GM19372 (cell line): ENCODE measurements around the gene VKORC1.
A peak's percentile ranks its signal among the peaks of the same experiment; 100 is the strongest.
"Not testable (repeated sequence)": the region's sequence is repeated elsewhere in the genome, so short reads cannot be mapped to it uniquely, and the experiment has no call there.

Experiments
- ATAC-seq: cut with Tn5 transposase; IDR thresholded peaks from one replicate; pipeline ENCODE4 v1.9.1; 2021; ENCODE audit warnings: mild to moderate bottlenecking, low read depth, moderate library complexity; ENCODE audit not compliant: unreplicated experiment

Gene VKORC1

DNA sequence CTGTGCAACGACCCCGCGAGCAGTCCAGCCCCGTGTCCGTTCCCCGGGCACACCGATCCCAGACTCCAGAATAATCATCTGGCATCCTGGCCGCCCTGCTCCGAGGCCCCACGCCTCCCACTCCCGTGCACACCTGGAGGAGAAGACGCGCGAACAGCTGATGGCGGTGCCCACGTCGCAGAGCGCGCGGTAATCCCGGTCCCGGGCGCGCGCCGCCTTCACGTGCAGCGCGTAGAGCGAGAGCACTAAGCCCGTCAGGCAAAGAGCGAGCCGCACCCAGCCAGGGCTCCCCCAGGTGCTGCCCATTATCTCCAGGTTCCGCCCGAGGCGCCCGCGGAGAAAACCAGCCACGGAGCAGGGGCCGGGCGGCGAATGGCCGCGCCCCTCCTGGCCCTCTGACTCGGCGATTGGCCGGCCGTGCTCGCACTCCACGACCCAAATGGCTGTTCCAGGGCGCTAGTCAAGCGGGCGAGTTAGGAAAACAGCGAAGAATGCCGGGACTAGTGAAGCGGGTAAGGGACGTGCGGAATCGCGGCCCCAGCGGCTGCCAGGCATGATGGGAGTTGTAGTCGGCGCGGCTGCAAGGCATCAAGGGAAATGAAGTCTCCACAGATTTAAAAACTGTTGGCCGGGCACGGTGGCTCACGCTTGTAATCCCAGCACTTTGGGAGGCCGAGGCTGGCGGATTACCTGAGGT is at the start of gene VKORC1:
TSS of gene VKORC1 (minus strand) at position 374 of the 697 bp plus-strand sequence. CDS start at position 306, 68 bp downstream.
- ATAC-seq = peak; percentile 84

GRCh38 chr16:31143694-31144148 is 49.1 kb upstream of the VKORC1 start:
- no peak for ATAC-seq

GRCh38 chr16:31143011-31143693 is 48.6 kb upstream of the VKORC1 start:
- ATAC-seq = no peak

DNA sequence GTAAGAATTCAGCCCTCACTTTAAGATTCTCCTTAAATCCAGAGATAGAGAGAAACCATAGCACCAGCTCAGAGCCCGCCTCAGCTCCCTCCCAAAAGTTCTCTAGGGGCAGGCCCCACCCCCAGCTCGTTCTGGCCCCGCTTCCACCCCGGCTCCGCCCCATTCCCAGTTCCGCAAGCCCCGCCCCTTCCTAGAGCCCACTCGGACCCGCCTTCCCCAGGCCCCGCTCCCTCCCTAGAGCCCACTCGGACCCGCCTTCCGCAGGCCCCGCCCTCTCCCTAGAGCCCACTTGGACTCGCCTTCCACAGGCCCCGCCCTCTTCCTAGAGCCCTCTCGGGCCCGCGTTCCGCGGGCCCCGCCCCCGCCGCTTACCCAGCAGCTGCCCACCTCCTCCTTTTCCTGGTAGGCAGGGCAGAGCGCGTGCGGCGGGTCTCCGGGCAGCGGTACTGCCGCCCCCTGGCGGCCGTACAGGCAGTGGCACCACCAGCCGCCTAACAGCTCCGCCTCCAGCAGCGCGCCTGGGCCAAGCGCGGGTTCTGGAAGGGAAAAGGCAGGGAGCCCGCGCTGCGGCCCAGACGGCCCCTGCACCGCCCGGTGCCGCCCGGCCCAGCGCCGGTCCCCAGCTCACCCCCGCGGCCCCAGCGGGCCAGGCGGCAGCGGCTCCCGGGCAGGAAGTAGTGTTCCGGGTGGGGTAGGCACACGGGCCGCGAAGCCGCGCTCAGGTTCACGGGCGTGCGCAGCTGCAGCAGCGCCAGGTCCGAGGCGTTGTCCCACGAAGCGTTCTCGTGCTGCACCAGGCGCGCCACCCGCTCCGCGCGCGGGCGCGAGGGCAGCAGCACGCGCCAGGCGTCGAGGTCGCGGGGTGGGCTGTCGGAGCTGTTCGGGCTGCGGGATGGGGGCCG is 47.8 kb upstream of the VKORC1 start:
- ATAC-seq = peak; percentile 84

DNA sequence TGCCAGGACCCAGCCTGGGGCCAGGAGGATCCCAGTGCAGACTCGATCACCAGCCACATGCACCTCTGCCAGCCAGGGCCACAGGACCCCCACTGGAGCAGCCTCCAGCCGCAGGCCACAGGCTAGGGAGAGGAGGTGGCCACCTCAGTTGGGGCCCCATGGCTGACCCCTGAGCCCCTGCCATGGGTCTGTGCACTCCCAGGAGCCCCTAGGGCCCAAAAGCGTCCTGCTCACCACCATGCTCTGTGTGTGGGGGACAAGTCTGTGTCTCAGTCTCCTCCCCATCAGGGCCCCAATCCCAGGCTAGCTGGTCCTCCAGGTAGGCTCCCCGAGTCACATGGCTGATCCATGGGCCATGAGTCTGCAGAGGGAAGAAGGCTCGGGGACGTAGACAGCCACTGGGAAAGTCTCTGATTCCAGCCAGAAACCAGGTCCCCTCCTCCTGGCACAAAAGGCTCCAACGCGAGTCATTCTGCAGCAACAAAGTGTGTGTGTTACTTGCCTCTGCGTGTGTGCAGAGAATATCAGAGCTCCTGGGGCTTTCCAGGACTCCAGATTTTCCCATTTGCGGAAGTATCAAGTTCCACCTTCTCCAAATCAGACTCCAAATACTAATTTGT is 47.0 kb upstream of the VKORC1 start:
- ATAC-seq = no peak

DNA sequence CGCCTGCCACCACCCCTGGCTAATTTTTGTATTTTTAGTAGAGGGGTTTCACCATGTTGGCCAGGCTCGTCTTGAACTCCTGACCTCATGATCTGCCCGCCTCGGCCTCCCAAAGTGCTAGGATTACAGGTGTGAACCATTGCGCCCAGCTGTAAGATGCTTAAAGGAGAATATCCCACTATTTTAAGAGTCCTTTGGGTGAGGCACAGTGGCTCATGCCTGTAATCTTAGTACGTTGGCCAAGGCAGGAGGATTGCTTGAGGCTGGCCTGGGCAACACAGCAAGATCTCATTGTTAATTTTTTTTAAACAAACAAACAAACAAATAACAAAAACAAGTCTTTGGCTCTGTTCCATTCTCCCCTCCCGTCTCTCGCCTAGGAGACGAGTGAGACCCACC is 46.5 kb upstream of the VKORC1 start:
- ATAC-seq = not testable (repeated sequence)

DNA sequence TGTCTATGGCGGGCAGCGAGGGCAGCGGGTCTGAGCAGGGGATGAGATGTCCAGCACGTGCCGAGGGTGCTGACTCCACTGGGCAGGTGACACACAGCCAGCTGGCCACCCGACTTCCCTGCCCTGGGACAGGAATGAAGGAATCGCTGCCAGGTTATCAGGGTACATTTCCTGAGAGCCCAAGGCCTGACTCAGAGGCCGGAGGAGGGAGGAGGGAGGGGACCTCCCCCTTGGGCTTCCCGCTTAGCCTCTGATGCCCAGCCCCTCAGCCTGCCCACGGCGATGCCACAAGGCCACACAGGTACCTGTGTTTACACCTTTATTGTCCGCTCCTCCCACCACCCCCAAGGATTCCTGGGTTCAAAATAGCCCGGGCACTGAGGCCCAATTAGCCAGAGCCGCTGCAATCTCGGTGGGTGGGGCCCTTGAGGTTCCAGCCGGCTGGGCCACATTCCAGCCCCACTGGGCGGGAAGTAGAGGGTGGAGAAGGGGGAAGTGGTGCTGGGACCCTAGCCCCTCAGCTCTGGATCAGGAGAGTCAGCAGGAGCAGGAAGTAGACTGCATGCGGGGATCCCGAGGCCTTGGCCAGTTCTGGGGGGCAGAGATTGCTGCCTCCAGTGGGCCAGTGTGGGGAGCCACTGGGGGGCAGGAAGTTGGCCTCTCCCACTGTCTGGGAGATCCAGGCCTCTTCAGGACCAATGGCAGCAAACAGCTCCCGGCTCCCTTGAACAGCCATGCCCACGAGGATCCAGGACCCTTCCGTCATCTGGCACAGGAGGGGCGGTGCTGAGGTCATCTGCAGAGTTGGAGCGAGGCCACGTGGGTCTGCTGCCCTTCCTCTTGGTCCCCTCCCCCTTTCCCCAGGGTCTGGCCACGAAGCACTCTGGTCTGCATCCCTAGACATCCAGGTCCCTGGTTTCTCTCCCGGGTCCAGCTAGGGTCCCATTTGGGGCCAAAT is 44.3 kb upstream of the VKORC1 start:
- no peak for ATAC-seq

DNA sequence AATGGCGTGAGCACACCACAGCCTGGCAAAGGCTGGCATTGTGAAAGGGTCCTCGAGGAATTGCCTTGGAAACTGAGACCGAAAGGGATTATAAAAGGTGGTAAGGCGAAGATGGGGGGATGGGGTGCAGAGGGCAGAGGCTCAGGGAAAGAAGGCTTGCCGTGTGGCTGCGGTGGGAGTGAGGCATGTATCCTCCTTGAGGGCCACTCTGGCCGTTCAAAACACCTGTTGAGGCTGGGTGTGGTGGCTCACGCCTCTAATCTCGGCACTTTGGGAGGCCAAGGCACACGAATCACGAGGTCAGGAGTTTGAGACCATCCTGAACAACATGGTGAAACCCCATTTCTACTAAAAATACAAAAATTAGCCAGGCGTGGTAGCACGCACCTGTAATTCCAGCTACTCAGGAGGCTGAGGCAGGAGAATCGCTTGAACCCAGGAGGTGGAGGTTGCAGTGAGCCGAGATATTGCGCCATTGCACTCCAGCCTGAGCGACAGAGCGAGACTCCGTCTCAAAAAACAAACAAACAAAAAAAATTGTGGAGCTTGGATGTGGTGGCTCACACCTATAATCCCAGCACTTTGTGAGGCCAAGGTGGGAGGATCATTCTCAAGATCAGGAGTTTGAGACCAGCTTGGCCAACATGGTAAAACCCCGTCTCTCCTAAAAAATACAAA is 42.4 kb upstream of the VKORC1 start:
- ATAC-seq = not testable (repeated sequence)

DNA sequence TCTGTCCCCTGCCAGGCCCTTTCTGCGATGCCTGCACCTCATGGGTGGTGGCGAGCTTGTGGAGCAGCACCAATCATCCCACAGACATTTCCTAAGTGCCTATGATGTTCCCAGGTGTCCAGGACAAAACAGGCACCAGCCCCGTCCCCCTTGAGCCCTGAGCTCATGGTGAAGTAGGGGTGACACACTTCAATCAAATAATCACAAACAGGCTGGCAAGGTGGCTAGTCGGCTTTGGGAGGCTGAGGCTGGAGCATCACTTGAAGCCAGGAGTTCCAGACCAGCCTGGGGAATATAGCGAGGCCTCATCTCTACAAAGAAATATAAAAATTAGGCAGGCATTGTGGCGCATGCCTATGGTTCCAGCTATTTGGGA is 41.7 kb upstream of the VKORC1 start:
- no peak for ATAC-seq

DNA sequence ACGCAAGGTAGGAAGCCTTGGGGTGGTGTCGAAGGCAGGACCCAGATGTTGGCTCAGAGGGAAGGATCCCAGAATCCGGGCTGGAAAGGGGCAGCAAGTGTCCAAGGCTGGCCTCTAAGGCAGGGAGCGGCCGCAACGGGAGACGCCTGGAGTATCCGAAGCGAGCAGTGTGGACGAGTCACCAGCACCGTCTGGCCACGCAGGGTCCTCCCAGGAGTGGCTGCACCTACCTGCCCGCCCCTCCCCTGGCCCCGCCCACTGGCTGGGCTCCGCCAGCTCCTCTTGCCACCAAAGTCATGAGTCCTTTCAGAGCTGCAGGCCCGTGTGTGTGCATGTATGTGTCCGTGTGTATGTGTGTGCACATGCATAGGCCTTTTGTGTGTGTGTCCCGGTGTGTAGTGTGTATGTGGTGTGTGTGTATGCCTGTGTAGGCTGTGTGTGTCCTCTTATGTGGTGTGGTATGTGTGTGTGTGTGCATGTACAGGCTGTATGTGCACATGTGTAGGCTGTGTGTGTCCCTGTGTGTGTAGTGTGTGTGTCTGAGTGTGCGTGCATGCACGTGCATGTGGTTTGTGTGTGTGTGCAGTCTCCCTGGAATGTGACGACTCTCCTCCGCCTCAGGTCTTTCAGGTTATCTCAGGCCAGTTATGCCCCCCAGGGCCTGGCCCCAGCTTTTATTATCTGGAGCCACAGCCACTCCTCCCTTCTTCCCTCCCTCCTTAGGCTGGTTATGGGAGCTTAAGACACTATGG is 41.1 kb upstream of the VKORC1 start, which contains the start of gene PRSS8:
TSS of gene PRSS8 (minus strand) at position 193 of the 752 bp plus-strand sequence. CDS start 229 bp downstream, outside the sequence.
- ATAC-seq = no peak

DNA sequence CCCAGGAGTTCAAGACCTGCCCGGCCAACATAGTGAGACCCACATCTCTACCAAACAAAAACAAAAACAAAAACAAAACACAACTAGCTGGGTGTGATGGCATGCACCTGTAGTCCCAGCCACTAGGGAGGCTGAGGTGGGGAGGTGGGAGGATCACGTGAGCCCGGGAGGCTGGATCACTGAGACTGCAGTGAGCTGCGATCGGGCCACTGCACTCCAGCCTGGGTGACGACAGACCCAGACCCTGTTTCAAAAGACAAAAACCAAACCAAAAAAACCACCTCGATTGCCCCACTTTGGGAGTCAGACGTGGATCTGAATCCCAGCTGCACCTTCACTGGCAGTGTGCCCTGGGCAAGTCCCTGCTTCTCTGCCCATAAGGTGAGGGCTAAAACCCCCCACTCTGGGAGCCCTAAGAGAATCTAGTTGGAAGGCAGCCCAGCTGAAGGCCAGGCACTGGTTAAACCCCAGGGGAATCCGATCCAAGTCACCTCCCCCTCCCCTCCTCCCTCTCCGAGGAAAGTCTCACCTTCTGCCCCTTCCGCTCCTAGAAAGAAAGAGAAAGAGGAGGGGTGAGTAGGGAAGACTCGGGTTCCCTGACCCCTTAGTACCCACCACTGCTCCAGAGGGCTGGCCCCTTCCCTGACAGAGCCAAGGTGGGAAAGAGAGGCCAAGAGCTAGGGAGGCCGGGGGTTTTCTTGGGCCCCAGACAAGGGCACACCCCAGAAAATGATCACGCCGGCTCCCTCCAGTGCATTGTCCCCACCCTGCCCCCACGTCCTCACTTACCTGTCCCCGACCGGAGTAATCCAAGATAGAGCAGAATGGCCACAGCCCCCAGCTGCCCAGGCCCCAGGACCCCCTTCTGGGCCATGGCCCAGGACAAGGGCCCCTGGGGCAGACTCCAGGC is 40.3 kb upstream of the VKORC1 start:
- no peak for ATAC-seq

DNA sequence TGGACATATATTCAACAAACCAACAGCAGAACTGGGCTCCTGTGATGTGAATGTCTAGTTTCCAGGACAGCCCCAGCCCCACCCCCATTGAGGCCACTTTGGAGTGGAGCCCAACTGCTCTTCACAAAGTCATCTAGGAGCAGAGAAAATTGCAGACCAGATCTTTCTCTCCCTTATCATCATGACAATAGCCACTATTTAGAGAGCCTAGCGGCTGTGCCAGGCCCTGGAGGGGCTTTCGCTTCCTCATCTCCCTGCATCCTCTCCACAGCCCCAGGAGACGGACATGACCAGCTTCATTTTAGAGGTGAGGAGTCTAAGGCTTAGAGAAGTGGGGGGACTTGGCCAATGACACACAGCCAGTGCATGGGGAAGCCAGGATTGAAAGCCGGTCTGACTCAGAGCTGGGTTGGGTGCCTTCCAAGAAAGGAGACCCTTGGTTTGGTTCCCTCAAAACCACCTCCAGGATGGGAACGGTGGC is 39.5 kb upstream of the VKORC1 start:
- no peak for ATAC-seq

DNA sequence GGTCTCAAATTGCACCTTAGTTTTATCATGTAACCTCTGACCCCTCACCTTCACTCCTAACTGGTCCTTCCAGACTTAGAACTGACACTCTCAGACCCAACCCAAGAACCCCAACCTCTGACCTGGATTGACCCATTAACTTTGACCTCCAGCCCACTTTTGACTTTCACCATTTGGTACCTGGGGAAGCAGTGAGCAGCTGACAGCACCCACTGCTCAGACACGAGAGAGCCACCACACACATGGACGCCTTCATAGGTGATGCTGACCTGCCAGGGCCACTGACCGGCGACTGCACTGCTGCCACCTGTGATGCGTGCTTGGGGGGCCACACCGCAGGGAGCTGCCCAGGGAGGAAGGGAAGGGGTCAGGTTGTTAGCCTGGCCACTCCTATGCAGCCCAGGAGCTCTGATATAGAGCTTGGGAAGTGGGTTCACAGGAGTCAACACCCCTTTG is 38.5 kb upstream of the VKORC1 start:
- no peak for ATAC-seq

- no peak for ATAC-seq
These were observed 37.8 kb upstream of the VKORC1 start for GRCh38 chr16:31132303-31132979.

GRCh38 chr16:31131841-31132271 is 37.3 kb upstream of the VKORC1 start:
- no peak for ATAC-seq

- ATAC-seq = no peak
These were observed 36.8 kb upstream of the VKORC1 start for GRCh38 chr16:31131416-31131815.
